Measurements from ENCODE around the gene ERO1B. TPM values are rescaled to one million over a fixed set of nuclear protein-coding genes. Genes with fewer than 3 reads are reported as not detected.
A peak's percentile ranks its signal among the peaks of the same experiment; 100 is the strongest.

Gene ERO1B
- total RNA-seq, 1 experiment from 2014 or later = 6.4 TPM

- TF ChIP-seq CTCF (IDR thresholded peaks at IDR 0.05; ENCODE audit: unreplicated experiment) = no peak
- no TSS peak for BruUV-seq (replicated peaks)
- no peaks in the 10 kb centered on the region for H3K36me3 Mint-ChIP-seq (ENCODE audit: insufficient read depth, unreplicated experiment)
- H3K9me3 Mint-ChIP-seq (ENCODE audit: low read depth, unreplicated experiment) = no peaks in the 10 kb centered on the region
- peaks cover 9% of the 10 kb centered on the region for H3K4me1 Mint-ChIP-seq (ENCODE audit: low read depth, unreplicated experiment)
- DNase-seq = no peak
- H3K4me3 Mint-ChIP-seq (ENCODE audit: low read depth, unreplicated experiment) = no peak overlapping the region
- no peak overlapping the region for H3K27ac Mint-ChIP-seq (ENCODE audit: unreplicated experiment)
- intact Hi-C loops (cut with micrococcal nuclease; ENCODE audit: unreplicated experiment) = loop anchor here (10.0 kb wide), 1 partner anchor 143 kb away; the partner anchor contains the start of gene GPR137B
- peaks cover 48% of the 10 kb centered on the region for H3K27me3 Mint-ChIP-seq (ENCODE audit: unreplicated experiment)
- CTCF ChIA-PET = no interaction called here
These were observed 6.2 kb upstream of the ERO1B start for GRCh38 chr1:236287757-236288619.

GRCh38 chr1:236287356-236287755, 5.6 kb upstream of the ERO1B start:
- no peak overlapping the region for H3K27ac Mint-ChIP-seq (ENCODE audit: unreplicated experiment)
- no peak for DNase-seq
- no peak for TF ChIP-seq CTCF (IDR thresholded peaks at IDR 0.05; ENCODE audit: unreplicated experiment)
- CTCF ChIA-PET = no interaction called here
- intact Hi-C loops (cut with micrococcal nuclease; ENCODE audit: unreplicated experiment) = loop anchor here (10.0 kb wide), 1 partner anchor 143 kb away; the partner anchor contains the start of gene GPR137B
- no peaks in the 10 kb centered on the region for H3K9me3 Mint-ChIP-seq (ENCODE audit: low read depth, unreplicated experiment)
- no TSS peak for BruUV-seq (replicated peaks)
- peaks cover 54% of the 10 kb centered on the region for H3K27me3 Mint-ChIP-seq (ENCODE audit: unreplicated experiment)
- H3K4me3 Mint-ChIP-seq (ENCODE audit: low read depth, unreplicated experiment) = no peak overlapping the region
- peaks cover under 1% of the 10 kb centered on the region for H3K36me3 Mint-ChIP-seq (ENCODE audit: insufficient read depth, unreplicated experiment)
- H3K4me1 Mint-ChIP-seq (ENCODE audit: low read depth, unreplicated experiment) = peaks cover 15% of the 10 kb centered on the region

GRCh38 chr1:236284291-236284721, 2.5 kb upstream of the ERO1B start:
- no peaks in the 10 kb centered on the region for H3K9me3 Mint-ChIP-seq (ENCODE audit: low read depth, unreplicated experiment)
- H3K27ac Mint-ChIP-seq (ENCODE audit: unreplicated experiment) = no peak overlapping the region
- no peak for TF ChIP-seq CTCF (IDR thresholded peaks at IDR 0.05; ENCODE audit: unreplicated experiment)
- H3K4me1 Mint-ChIP-seq (ENCODE audit: low read depth, unreplicated experiment) = peaks cover 23% of the 10 kb centered on the region
- peaks cover 55% of the 10 kb centered on the region for H3K27me3 Mint-ChIP-seq (ENCODE audit: unreplicated experiment)
- no peak overlapping the region for H3K4me3 Mint-ChIP-seq (ENCODE audit: low read depth, unreplicated experiment)
- BruUV-seq (replicated peaks) = no TSS peak
- CTCF ChIA-PET = no interaction called here
- peaks cover 19% of the 10 kb centered on the region for H3K36me3 Mint-ChIP-seq (ENCODE audit: insufficient read depth, unreplicated experiment)
- intact Hi-C loops (cut with micrococcal nuclease; ENCODE audit: unreplicated experiment) = loop anchor here (5.0 to 10.0 kb wide), 2 partner anchors 140 to 177 kb away; partner anchors contain the start of gene GPR137B
- DNase-seq = no peak

DNA sequence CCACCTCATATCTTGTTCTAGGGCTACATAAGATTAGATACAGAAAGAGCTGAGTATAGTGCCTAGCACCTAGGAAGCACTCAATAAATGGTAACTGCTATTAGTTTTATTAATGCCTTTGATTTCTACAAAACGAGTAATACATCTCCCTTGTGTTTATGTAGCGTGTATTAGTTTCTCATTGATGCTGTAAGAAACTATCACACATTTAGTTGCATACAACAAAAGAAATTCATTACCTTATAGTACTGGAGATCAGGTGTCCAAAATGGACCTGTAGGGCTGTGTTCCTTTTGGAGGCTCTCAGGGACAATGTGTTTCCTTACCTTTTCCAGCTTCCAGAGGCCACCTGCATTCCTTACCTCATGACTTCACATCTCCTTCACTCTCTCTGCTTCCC, 961 bp upstream of the ERO1B start:
- Mint-ChIP-seq H3K36me3 (ENCODE audit: insufficient read depth, unreplicated experiment) (peaks cover 19% of the 10 kb centered on the region), H3K4me3 (ENCODE audit: low read depth, unreplicated experiment) (peak overlapping the region; percentile 70), H3K27me3 (ENCODE audit: unreplicated experiment) (peaks cover 42% of the 10 kb centered on the region), H3K9me3 (ENCODE audit: low read depth, unreplicated experiment) (no peaks in the 10 kb centered on the region), H3K4me1 (ENCODE audit: low read depth, unreplicated experiment) (peaks cover 23% of the 10 kb centered on the region), H3K27ac (ENCODE audit: unreplicated experiment) (peak overlapping the region; percentile 54)
- intact Hi-C loops (cut with micrococcal nuclease; ENCODE audit: unreplicated experiment) = loop anchor here (5.0 to 10.0 kb wide), 2 partner anchors 138 to 175 kb away; partner anchors contain the start of gene GPR137B
- no peak for DNase-seq
- BruUV-seq (replicated peaks) = no TSS peak
- no peak for TF ChIP-seq CTCF (IDR thresholded peaks at IDR 0.05; ENCODE audit: unreplicated experiment)
- CTCF ChIA-PET = no interaction called here
